ENCODE data around the gene PROK2.

- TF ChIP-seq POLR2AphosphoS5 (IDR thresholded peaks at IDR 0.05; ENCODE audit: low read length) (no peak), HDAC6 (IDR thresholded peaks at IDR 0.05; ENCODE audit: unreplicated experiment) (no peak), ZNF384 (IDR thresholded peaks at IDR 0.05; ENCODE audit: borderline replicate concordance, low read depth, low read length) (no peak), CTCF (IDR thresholded peaks at IDR 0.05 in 2 of 3, conservative IDR thresholded peaks at IDR 0.05 in 1 of 3; ENCODE audit: control insufficient read depth in 2 of 3, extremely low read depth in 1 of 3, insufficient read depth in 1 of 3, low read depth in 3 of 3, low read length in 3 of 3) (no peak), USF1 (IDR thresholded peaks at IDR 0.05; ENCODE audit: borderline replicate concordance, extremely low read length, insufficient read depth, low read depth, low read length) (no peak), SREBF2 (IDR thresholded peaks at IDR 0.05; ENCODE audit: low read length) (no peak), E4F1 (IDR thresholded peaks at IDR 0.05; ENCODE audit: borderline replicate concordance, partially characterized antibody) (no peak), ZBTB33 (IDR thresholded peaks at IDR 0.05) (no peak), TCF12 (IDR thresholded peaks at IDR 0.05; ENCODE audit: low read depth, low read length) (no peak), JUNB (IDR thresholded peaks at IDR 0.05) (no peak)
Measured at GRCh38 chr3:71817262-71817661, 32.3 kb upstream of the PROK2 start.
